AG04449 (cell line): ENCODE measurements around the gene IGF2BP1.

ENCODE experiments used
- CTCF ChIA-PET: fragments of 350-600 bp; formaldehyde crosslinking; extraction: SDS; loops from one replicate; lab custom pipeline; 2021; ENCODE audit warnings: antibody characterized with exemption; lab: Yijun Ruan, JAX
- POLR2A ChIA-PET: fragments of 400-600, 350-600 bp; formaldehyde crosslinking; extraction: SDS; loops from one replicate; lab custom pipeline; 2020; ENCODE audit warnings: antibody characterized with exemption, inconsistent platforms; lab: Yijun Ruan, JAX
- DNase-seq: peaks from one replicate; pipeline ENCODE4 v3.0.0-alpha.2; 2010; ENCODE audit warnings: low read depth, low spot score
- H3K4me3 ChIP-seq: 2 replicates; pipeline ENCODE4 v1.5.1; 2011; ENCODE audit warnings: low read depth, mild to moderate bottlenecking, control low read depth, low read length
- CTCF ChIP-seq: IDR thresholded peaks from one replicate; pipeline ENCODE4 v1.5.1; 2011; ENCODE audit warnings: mild to moderate bottlenecking, moderate library complexity, low read length, control low read depth, inconsistent platforms; ENCODE audit not compliant: insufficient read depth; ENCODE audit errors: missing control alignments

IGF2BP1 gene

GRCh38 chr17:48997827-48998586 lies 822 bp downstream of the IGF2BP1 start:
- no peak for DNase-seq
- POLR2A ChIA-PET = interaction anchor here (0.6 to 1.6 kb wide), 8 partner anchors 23 to 648 kb away, joined by 3 to 4 read pairs (median 3); partner anchors contain the start of gene SNF8
- TF ChIP-seq CTCF = no peak
- H3K4me3 ChIP-seq = peak overlapping the region; percentile 91
- CTCF ChIA-PET = interaction anchor here (1.3 to 8.2 kb wide), 3 partner anchors 23 to 114 kb away, joined by 3 to 71 read pairs (median 9); no protein-coding TSS in a partner anchor

GRCh38 chr17:48998587-48999440 lies 1.6 kb downstream of the IGF2BP1 start:
- peak; percentile 35 for TF ChIP-seq CTCF
- POLR2A ChIA-PET = interaction anchor here (0.6 to 2.4 kb wide), 8 partner anchors 23 to 647 kb away, joined by 3 to 7 read pairs (median 3); partner anchors contain the start of gene SNF8
- CTCF ChIA-PET = interaction anchor here (0.6 to 8.2 kb wide), 7 partner anchors 12 to 47 kb away, joined by 3 to 71 read pairs (median 6); no protein-coding TSS in a partner anchor
- DNase-seq = no peak
- H3K4me3 ChIP-seq = peak overlapping the region; percentile 91

GRCh38 chr17:49000943-49001342 lies 3.8 kb downstream of the IGF2BP1 start:
- peak; percentile 57 for DNase-seq
- no peak for TF ChIP-seq CTCF
- CTCF ChIA-PET = interaction anchor here (2.4 to 8.2 kb wide), 2 partner anchors 11 to 30 kb away, joined by 11 to 71 read pairs; no protein-coding TSS in a partner anchor
- POLR2A ChIA-PET = interaction anchor here (0.8 to 2.4 kb wide), 2 partner anchors 29 to 56 kb away, joined by 4 to 7 read pairs; partner anchors contain the start of gene SNF8
- H3K4me3 ChIP-seq = peak overlapping the region; percentile 91

DNA sequence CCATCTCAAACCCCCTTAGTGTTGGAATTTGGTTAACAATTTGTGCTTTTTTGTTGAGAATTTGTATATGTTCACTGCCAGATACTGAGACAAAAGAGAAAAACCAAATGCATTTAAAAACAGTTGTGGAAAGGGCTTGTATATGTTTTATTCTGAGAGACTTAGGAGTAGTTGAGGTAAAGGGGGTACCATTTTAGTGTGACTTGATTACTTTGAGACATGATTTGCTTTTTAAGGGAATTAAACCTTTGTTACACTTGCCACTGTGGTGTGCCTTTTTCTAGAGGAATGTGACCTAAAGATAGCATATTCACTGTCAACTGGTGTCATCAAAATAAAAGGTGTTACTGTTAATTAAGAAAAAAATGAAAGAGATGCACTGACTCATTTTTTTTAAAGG lies 4.5 kb downstream of the IGF2BP1 start:
- ChIA-PET POLR2A (no interaction called here), CTCF (interaction anchor here (2.0 to 8.2 kb wide), 2 partner anchors 29 to 31 kb away, joined by 6 to 71 read pairs; no protein-coding TSS in a partner anchor)
- peak overlapping the region; percentile 31 for H3K4me3 ChIP-seq
- no peak for DNase-seq
- TF ChIP-seq CTCF = no peak

- H3K4me3 ChIP-seq = no peak overlapping the region
- no peak for TF ChIP-seq CTCF
- ChIA-PET CTCF (interaction anchor here (2.0 to 6.1 kb wide), 3 partner anchors 12 to 30 kb away, joined by 5 to 52 read pairs (median 6); no protein-coding TSS in a partner anchor), POLR2A (no interaction called here)
- DNase-seq = no peak
Measured at GRCh38 chr17:49002331-49002730, 5.1 kb downstream of the IGF2BP1 start.
